Tibial artery (tissue), 4 donors: ENCODE measurements around the gene COPB1.

ENCODE experiments used
- DNase-seq, 2 donors: peaks; one replicate each; pipeline ENCODE4 v3.0.0-alpha.2; 2019
- H3K27ac ChIP-seq, 2 donors: fragments of 200-600 bp; sonication (generic) in 1 of 2; 1 replicate in 1 of 2; 2 replicates in 1 of 2; pipeline ENCODE4 v1.5.1; 2018 to 2019; ENCODE audit warnings: mild to moderate bottlenecking in 1 of 2
- H3K27me3 ChIP-seq, 2 donors: fragments of 200-600 bp; sonication (generic) in 1 of 2; one replicate each; pipeline versions ENCODE4 v1.5.1 to v1.6.0; 2016 to 2019
- H3K36me3 ChIP-seq, 3 donors: fragments of 200-600 bp; sonication (generic) in 2 of 3; one replicate each; pipeline ENCODE4 v1.5.1; 2016 to 2019; ENCODE audit warnings: mild to moderate bottlenecking in 2 of 3
- H3K4me1 ChIP-seq, 4 donors: fragments of 200-600 bp; sonication (generic) in 2 of 4; 1 replicate in 3 of 4; 2 replicates in 1 of 4; pipeline ENCODE4 v1.5.1; 2016 to 2019
- H3K4me3 ChIP-seq, 2 donors: fragments of 200-600 bp; sonication (generic) in 1 of 2; 1 replicate in 1 of 2; 2 replicates in 1 of 2; pipeline ENCODE4 v1.5.1; 2018 to 2019; ENCODE audit warnings: mild to moderate bottlenecking in 2 of 2
- H3K9me3 ChIP-seq, 3 donors: fragments of 200-600 bp; sonication (generic) in 1 of 3; one replicate each; pipeline ENCODE4 v1.5.1; 2016 to 2019
- intact Hi-C: fragments of 100-400 bp; cut with DNase I; formaldehyde crosslinking; loops from one replicate; pipeline ENCODE4 v1.15.0; 2023; ENCODE audit warnings: low total_unique reads
- TF ChIP-seq, protein P1 (sequence below), 2 experiments: fragments of 200-600 bp in 1 of 2; fragments of 450-650 bp in 1 of 2; IDR thresholded peaks; one replicate each; pipeline ENCODE4 v1.5.1; 2017 to 2019; ENCODE audit warnings: antibody characterized with exemption in 2 of 2, mild to moderate bottlenecking in 1 of 2, moderate library complexity in 1 of 2

The COPB1 gene

DNA sequence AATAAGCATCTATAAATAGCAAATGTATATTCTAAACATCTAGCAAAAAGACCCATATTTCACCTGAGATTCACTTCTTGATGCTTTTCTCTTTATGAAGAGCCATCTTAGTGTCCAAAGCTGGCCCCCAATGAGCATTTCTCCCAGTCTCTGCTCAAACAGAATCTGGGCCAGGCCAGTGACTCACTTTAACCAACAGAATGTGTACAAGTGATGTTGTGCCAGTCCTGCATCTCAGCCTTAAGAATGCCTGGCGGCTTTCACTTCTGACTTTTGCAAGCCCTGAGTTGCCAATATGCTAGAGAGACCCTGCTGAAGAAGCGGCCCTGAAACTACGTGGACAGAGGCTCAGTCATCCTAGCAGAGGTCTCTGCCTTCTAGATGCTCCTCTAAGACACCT is 6.9 kb upstream of the COPB1 start:
- peaks cover 64 to 79% (median 75%) of the 10 kb centered on the region in 3 donors for H3K36me3 ChIP-seq
- no peak overlapping the region for H3K4me3 ChIP-seq
- TF ChIP-seq, protein P1, sequence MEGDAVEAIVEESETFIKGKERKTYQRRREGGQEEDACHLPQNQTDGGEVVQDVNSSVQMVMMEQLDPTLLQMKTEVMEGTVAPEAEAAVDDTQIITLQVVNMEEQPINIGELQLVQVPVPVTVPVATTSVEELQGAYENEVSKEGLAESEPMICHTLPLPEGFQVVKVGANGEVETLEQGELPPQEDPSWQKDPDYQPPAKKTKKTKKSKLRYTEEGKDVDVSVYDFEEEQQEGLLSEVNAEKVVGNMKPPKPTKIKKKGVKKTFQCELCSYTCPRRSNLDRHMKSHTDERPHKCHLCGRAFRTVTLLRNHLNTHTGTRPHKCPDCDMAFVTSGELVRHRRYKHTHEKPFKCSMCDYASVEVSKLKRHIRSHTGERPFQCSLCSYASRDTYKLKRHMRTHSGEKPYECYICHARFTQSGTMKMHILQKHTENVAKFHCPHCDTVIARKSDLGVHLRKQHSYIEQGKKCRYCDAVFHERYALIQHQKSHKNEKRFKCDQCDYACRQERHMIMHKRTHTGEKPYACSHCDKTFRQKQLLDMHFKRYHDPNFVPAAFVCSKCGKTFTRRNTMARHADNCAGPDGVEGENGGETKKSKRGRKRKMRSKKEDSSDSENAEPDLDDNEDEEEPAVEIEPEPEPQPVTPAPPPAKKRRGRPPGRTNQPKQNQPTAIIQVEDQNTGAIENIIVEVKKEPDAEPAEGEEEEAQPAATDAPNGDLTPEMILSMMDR (IDR thresholded peaks at IDR 0.05), result no peak
- intact Hi-C loops, result no loop called here
- H3K27me3 ChIP-seq, result no peaks in the 10 kb centered on the region
- no peak overlapping the region for H3K27ac ChIP-seq
- no peaks in the 10 kb centered on the region for H3K4me1 ChIP-seq
- no peak for DNase-seq
- no peaks in the 10 kb centered on the region for H3K9me3 ChIP-seq

DNA sequence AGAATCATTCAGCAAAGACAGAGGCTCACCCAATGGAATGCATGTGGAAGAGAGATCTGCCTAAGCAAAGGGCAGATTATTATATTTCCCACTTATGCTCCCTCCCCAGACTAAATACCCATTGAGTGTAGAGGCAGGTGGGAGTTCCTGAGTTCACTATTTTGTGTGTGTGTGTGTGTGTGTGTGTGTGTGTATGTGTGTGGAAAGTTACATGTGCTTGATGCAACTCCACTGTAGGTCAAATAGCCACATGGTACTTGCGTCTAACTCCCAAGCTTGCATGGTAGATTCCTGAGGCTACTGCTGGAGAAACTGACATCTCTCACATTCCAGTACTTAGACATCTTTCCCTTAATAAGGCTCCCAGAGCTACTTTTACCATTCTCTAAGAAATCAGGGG is 3.4 kb upstream of the COPB1 start:
- H3K27ac ChIP-seq, result no peak overlapping the region
- no peak overlapping the region for H3K4me3 ChIP-seq
- TF ChIP-seq, protein P1 (IDR thresholded peaks at IDR 0.05), result no peak
- no peaks in the 10 kb centered on the region for H3K27me3 ChIP-seq
- H3K4me1 ChIP-seq, result peaks cover 0 to 13% (median 6%) of the 10 kb centered on the region in 4 donors
- intact Hi-C loops, result no loop called here
- DNase-seq, result no peak
- H3K9me3 ChIP-seq, result no peaks in the 10 kb centered on the region
- peaks cover 34 to 49% (median 45%) of the 10 kb centered on the region in 3 donors for H3K36me3 ChIP-seq

- Histone ChIP-seq H3K27ac (no peak overlapping the region), H3K4me1 (peaks cover 0 to 23% (median 16%) of the 10 kb centered on the region in 4 donors), H3K36me3 (peaks cover 30 to 49% (median 45%) of the 10 kb centered on the region in 3 donors), H3K9me3 (no peaks in the 10 kb centered on the region), H3K27me3 (no peaks in the 10 kb centered on the region), H3K4me3 (no peak overlapping the region)
- DNase-seq, result no peak
- TF ChIP-seq, protein P1 (IDR thresholded peaks at IDR 0.05), result no peak
- intact Hi-C loops, result no loop called here
Measured at GRCh38 chr11:14502039-14502438, 2.4 kb upstream of the COPB1 start.

DNA sequence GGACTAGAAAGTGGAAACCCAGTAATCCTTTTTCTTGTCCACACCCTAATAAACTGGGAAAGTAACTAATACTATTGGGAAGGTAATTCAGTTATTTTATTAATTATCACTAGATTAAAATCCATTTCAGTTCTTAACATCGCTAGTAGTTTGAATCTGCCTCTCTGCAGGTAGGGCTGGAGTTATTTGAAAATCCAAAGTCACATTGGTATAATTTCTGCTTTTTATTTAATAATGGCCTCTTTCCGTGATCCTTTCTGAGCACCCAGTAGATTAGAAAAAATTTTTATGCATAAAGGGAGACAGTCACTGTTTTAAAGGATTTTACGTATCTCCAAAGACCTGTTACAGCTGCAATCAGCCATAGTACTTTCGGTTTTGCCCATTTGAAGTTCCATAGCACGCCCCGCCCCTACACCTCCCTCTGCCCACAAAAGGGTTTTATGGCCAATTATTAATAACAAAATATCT is 605 bp upstream of the COPB1 start:
- Histone ChIP-seq H3K36me3 (peaks cover 17 to 47% (median 31%) of the 10 kb centered on the region in 3 donors), H3K9me3 (no peaks in the 10 kb centered on the region), H3K27ac (peak overlapping the region; percentile 88 to 94), H3K4me3 (peak overlapping the region; percentile 83 to 98), H3K27me3 (no peaks in the 10 kb centered on the region), H3K4me1 (peaks cover 0 to 31% (median 17%) of the 10 kb centered on the region in 4 donors)
- TF ChIP-seq, protein P1 (IDR thresholded peaks at IDR 0.05), result no peak
- peak in 1 of 2 donors; percentile 48 for DNase-seq
- intact Hi-C loops, result no loop called here

- peak overlapping the region; percentile 83 to 98 for H3K4me3 ChIP-seq
- H3K27ac ChIP-seq, result peak overlapping the region; percentile 88 to 94
- H3K4me1 ChIP-seq, result peaks cover 0 to 31% (median 17%) of the 10 kb centered on the region in 4 donors
- TF ChIP-seq, protein P1 (IDR thresholded peaks at IDR 0.05), result no peak
- no peaks in the 10 kb centered on the region for H3K9me3 ChIP-seq
- H3K36me3 ChIP-seq, result peaks cover 21 to 48% (median 26%) of the 10 kb centered on the region in 3 donors
- no peaks in the 10 kb centered on the region for H3K27me3 ChIP-seq
- DNase-seq, result peak in 1 of 2 donors; percentile 28
- intact Hi-C loops, result no loop called here
Measured at GRCh38 chr11:14499178-14499559, 442 bp downstream of the COPB1 start.

- DNase-seq, result no peak
- no peak overlapping the region for H3K4me3 ChIP-seq
- H3K9me3 ChIP-seq, result no peaks in the 10 kb centered on the region
- H3K4me1 ChIP-seq, result no peaks in the 10 kb centered on the region
- peaks cover 94 to 99% (median 97%) of the 10 kb centered on the region in 3 donors for H3K36me3 ChIP-seq
- H3K27ac ChIP-seq, result no peak overlapping the region
- intact Hi-C loops, result no loop called here
- TF ChIP-seq, protein P1 (IDR thresholded peaks at IDR 0.05), result no peak
- no peaks in the 10 kb centered on the region for H3K27me3 ChIP-seq
Measured at GRCh38 chr11:14480716-14481115, 18.9 kb downstream of the COPB1 start.
